OCI-LY7 (cell line): ENCODE measurements around the gene RETREG1.

Source experiments
- CTCF ChIP-seq: fragments of 200-600 bp; sonication (generic); conservative IDR thresholded peaks from 2 replicates; pipeline ENCODE4 v1.5.1; 2014; ENCODE audit warnings: mild to moderate bottlenecking, antibody characterized with exemption, low read length, moderate library complexity, mixed read lengths
- EZH2phosphoT487 ChIP-seq: fragments of 200-600 bp; sonication (generic); IDR thresholded peaks from 2 replicates; pipeline ENCODE4 v1.6.1; 2018; ENCODE audit warnings: low read depth, borderline replicate concordance, mild to moderate bottlenecking, mixed run types, antibody characterized with exemption, low read length, moderate library complexity, mixed read lengths

- TF ChIP-seq CTCF (no peak), EZH2phosphoT487 (no peak)
Measured at GRCh38 chr5:16654647-16655334, 38.0 kb upstream of the RETREG1 start.
